GM18507 (cell line): ENCODE data around the gene INPP5E.

ENCODE experiments used
- DNase-seq: peaks from one replicate; pipeline ENCODE4 v3.0.0; 2011; ENCODE audit warnings: low read depth; ENCODE audit not compliant: insufficient read length; ENCODE audit errors: extremely low spot score
- FAIRE-seq: peaks from 2 replicates; lab custom pipeline; 2011; peaks lifted over from hg19 to GRCh38; lab: Jason Lieb, UNC

The INPP5E gene

DNA sequence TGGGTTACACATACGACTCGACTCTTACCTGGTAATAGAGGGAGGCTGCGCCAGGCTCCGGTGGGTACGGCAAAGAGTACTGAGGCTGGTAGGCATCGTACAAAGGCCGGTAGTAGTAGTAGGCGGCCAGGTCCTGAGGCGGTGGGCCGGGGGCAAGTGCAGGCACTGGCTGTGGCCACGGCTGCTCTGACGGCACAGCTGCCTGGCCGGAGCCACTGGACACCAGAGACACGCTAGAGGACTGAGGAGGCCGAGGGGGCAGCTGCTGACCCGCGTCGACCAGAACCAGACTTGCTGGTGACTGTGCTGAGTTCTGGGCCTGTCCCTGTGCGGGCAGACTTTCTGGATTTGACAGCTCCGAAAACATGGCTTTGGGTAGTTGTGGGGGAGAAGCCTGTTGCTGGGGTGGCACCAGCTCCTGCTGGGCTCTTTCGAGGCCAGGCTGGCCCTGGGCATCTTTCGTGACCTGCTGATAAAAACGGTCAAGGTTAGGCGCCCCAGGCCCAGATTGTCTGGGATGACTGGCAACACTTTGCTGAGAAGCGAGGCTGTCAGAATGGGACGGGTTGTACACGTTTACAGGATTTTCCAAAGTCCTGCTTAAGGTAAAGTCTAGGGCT is 34.5 kb upstream of the INPP5E start:
- DNase-seq (no peak), FAIRE-seq (no peak)

DNA sequence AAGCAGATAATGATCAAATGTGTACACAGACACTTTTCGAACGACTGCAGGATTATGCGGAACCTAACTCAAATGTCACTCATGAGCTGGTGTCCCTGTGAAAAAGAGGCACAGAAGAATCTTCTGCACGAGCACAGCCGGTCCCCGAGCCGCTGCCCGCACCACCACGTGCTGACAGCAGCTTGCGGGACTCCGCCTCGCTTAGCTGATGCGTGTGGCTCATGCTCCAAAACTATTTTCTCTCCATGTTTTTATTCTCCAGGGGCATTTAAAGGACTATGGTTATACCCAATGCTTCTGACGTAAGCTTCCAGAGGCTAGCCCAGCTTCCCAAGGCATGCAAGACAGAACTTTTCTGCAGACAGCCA is 33.7 kb upstream of the INPP5E start:
- DNase-seq (no peak), FAIRE-seq (no peak)

DNA sequence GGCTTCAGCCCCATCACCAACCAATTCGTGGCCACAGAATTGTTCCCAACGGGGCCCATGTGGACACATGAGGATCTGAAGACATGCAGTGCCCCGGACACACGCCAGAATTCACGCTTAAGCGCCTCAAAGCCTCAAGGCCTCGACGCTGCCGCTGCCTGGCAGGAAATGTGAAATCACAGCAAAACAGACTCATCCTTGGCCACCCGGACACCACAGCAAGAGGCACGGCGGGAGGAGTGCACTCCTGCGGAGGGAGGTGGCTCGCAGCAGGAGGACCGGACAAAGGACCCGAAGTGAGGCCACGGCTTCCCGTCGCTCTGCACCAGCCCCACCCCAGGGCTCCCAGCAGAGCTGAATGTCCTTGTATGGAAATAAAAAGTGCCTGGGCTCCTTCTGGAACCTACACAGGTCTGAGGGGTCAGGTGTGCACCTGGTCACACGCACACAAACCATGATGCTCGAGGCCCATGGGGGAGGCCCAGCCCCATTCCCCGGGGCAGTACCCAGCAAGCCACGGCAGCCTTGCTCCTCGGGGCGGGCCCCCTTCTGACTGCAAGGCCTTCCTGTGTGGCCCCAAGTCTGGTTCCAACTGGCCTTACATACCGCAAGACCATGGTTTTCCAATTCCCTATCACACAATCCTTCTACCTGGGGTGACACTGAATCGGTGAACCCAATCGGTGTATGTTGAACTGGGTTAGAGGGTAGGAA is 33.2 kb upstream of the INPP5E start:
- no peak for FAIRE-seq

DNA sequence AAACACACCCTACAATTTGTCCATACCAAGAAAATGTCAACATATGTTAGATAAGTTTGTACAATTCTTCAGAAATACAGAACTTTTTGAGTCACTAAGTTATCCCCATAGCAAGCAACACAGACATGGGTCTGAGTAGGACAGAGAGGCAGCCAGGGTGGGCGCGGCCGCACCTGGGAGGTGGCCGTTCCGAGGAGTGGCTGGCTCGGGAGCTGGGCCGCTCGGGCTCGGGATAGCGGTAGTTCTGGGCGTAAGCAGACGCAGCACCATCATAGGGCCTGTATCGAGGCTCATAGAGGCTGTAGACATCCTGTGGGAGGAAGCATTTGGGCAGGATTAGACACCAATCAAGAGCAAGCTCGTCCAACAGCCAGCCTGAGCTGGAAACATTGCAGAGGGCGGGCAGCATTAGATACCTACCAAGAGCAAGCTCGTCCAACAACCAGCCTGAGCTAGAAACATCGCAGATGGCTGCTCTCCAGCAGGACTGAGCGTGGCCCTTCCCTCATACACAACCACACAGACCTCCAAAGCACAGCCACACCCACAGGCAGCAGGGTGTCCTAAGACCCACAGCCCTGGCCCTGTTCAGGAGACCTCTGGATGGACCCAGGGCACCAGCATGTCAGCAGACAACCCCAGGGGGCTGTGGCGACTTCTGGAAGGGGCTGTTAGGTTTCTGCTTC is 32.3 kb upstream of the INPP5E start:
- FAIRE-seq, result no peak
- no peak for DNase-seq

More for the DNA sequence above, 33.2 kb upstream of the INPP5E start:
- DNase-seq, result no peak

DNA sequence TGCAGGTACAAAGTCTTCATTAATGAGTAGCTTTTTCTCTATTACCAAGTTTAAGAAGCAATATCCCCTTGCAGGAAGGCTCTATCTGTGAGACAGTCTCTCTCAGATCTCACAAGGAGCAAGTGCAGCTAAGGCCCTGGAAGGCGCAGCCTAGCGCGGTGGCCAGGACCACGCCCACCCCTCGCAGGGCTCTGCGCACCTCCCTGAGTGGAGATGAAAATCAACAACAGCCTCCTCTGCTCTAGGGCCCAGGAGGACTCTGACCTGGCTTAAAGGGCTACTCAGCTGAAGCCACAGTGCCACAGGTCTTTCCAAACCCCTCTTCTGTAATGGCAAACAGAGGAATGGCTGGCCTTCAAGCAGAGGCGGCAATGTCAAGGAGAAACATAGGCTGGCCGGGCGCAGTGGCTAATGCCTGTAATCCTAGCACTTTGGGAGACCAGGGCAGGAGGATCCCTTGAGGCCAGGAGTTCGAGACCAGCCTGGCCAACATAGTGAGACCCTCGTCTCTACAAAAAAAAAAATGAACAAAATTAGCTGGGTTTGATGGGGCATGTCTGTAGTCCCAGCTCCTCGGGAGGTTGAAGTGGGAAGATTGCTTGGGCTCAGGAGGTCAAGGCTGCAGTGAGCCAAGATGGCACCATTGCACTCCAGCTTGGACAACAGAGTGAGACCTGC is 31.3 kb upstream of the INPP5E start:
- DNase-seq (no peak), FAIRE-seq (no peak)

DNA sequence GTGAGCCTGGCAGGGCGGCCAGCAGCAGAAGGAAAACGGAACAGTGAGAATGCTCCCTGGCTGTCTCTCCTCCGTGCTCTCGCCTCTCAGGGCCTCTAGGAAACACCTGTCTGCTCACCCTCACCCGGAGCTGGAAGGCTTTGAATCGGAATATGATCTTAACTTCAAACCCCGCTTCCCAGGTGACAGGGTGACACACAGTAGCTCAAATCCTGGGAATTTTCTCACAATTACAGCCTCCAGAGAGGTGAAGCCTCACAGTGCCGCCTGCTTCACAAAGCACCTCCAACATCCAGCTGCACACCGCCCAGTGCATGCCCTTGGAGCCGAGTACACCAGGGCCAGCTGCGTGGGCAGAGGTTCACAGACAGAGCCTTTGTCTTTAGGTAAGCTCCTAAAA is 30.7 kb upstream of the INPP5E start:
- no peak for FAIRE-seq
- DNase-seq, result no peak

DNA sequence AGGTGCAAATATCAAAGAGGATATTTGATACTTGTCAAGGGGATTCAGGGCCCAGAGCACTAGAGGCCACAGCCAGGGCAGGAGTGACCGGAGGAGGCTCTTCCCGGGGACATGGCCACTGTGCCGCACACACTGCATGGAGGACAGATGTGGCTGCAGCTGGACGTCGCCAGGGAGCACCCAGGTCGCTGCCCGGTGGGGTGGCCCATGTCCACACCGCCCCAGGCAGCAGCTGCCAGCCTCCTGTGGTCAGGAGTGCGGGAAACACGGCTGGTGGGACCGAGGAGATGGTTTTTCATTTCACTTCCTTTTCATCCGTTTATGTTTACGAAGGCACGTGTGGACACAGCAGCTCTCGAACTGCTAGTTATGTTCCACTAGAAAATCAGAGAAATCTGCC is 28.1 kb upstream of the INPP5E start:
- FAIRE-seq (no peak), DNase-seq (no peak)

DNA sequence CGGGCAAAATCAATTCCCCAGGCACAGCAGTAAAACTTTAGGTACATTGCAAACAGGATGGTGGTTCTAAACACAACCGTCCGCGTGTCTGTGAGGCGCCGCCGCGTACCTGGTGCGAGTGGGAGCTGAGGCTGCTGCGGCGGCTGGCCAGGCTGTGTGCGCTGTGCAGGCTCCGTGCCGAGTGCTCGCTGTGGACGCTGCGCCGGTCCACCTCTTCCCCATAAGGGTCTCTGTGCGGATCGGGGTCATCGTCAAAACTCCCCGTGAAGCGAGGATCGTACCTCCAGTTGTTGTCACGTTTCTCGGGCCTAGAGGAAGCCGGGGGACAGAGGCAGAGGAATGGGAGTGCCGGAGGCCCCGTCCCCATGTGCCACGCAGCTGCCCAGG is 26.5 kb upstream of the INPP5E start:
- DNase-seq (no peak), FAIRE-seq (no peak)

DNA sequence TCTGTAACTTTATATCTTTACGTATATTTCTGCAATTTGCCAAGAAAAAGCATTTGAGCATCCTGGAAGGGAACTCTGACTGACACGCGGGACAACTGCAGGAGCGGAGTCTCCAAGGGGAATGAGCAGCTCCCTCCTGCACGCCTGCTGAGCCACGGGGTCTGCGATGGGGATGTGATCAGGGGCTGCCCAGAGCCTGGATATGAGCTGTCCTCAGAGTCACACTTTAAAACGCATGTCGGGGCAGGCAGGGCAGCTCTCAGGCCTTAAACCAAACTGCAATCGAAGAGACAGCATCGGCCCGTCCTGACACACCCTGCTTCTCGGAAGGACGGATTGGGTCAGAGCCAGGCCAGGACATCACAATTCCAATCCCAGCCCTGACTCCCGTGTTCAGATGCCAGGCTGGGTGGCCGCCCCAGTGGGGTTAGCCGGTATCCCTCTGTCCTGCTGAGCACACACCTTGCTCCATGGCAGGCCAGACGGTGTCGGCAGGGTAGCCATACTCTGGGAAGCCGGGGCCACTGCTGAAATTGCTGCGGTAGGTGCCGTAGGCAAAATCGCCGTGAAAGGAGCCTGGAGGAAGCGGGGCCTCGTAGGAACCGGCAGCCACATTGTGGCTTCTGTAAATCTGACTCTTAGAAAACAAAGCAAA is 26.0 kb upstream of the INPP5E start:
- no peak for FAIRE-seq
- DNase-seq, result no peak

DNA sequence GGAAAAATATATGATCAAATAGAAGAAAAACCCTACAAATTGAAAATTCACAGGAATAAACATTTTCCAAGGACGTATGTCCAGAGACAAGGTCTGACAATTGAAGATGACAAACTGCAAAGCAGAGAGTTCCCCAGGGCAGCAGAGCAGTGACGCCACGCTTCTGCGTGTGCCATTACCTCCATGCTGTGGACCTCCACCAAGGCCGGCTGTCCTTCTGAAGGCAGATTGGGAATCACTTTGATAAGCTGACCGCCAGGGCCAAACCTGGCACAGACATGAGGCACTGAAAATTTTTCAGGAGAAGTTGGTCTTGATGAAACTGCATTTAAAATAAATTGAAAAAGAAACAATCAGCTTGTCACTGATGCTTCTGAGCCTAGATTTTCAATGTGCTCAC is 24.6 kb upstream of the INPP5E start:
- no peak for FAIRE-seq
- DNase-seq, result no peak

DNA sequence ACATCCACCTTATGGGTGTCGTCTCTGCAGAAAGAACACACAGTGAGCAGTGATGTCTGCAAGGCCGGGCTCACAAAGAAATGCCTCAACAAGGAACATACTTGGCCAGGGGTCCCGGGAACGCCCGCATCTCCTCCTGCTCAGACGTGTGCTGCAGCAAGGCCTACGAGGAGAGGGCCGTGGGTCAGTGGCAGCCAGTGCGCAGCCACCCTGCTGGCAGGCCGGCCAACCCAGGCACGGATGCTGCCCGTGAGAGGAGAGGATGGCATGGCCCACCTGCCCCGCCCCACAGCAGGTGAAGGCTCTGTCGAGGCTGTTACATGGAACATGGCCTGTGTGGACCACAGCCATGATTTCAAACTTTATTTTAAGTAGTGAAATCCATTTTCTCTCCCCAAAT is 23.9 kb upstream of the INPP5E start:
- no peak for DNase-seq
- FAIRE-seq, result no peak

DNA sequence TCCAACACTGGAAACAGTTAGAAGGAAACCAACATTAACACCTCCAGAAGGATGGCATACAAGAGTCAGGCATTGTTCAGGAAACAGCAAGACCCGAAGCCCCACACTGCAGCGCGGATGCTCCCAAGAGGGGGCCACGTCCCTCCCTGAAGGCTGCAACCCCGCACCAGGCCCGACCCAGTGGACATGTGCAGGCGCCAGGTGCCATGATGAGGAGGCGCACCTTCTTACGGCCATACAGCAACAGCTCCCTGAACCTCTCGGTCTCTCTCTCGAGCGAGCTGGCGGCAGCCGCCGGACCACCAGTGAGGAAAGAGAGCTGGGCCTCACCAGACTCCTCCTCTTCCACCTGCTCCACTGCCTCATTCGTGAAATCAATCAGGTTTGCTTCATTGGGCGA is 23.0 kb upstream of the INPP5E start:
- DNase-seq (no peak), FAIRE-seq (no peak)

DNA sequence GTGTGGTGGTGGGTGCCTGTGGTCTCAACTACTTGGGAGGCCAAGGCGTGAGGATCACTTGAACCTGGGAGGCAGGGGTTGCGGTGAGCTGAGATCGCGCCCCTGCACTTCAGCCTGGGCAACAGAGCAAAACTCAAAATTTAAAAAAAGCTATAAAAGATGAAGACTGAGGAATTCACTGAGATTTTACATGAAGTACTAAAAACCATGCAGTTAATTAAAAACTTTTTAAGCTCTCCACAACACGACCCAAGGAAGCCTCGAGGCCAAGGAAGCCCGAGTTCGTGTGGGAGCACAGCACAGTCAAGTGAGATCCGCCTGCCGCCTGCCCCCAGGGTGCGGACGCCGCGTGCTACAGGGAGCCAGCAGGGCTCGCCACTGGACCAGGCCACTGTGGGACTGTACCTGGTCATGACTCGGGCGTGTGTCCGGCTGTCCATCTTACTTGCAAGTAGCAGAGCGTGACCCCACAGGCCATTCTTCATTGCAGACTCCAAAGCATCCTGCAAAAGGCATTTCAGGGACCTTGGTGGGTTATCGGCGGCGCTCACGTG is 21.2 kb upstream of the INPP5E start:
- no peak for FAIRE-seq
- DNase-seq, result no peak

DNA sequence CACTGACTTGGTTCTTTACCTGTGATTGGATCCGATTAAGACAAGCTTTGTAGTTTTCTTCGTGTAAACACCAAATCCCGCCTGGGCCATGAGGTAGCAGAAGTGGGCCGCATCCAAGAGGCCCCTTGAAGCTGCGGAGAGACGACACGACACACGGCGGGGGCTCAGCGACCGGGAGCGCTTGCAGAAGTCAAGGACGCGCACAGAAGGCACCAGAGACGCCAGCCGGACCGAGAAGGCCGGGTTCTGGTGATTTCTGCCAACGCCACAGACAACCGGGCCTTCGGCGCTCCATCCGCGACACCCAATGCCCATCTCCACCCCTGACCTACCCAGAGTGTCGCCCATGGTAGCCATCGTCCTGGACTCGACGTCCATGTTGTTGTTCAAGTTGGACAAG is 19.8 kb upstream of the INPP5E start:
- DNase-seq (no peak), FAIRE-seq (no peak)

DNA sequence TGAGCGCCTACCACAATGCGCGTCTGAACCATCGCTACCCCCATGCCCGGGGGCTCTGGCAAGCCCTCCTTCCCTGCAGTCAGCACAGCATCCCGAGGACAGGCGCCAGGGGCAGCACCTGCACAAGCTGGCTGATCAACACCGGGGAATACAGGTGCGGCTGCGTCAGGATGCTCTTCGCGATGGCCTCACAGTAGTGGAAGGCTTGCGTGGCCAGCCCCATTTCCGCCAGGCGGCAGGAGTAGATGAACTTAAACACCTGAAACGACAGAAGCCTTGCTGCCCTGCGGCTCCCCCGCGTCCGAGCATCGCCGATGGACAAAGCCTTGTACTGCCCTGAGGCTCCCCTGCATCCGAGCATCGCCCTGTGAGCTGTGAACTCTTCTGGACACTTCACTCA is 17.7 kb upstream of the INPP5E start:
- no peak for DNase-seq
- no peak for FAIRE-seq

DNA sequence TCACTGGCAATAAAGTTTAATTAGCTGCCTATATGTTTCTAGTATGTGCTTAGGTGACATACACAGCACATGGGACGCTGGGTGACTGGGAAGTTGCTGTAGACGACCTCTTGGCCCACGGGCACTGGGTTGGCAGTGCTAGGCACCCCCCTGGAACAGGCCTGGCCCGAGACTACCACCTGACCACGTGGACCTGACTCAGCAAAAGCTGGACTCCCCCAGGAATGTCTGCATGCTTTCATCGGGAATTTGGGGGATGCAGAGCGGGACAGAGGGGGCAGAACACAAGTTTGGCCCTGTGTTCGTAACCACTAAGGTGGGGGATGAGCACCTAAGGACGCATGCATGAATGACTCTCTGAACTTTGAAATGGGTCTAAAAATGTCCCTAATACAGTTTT is 16.6 kb upstream of the INPP5E start:
- no peak for FAIRE-seq
- DNase-seq, result no peak

DNA sequence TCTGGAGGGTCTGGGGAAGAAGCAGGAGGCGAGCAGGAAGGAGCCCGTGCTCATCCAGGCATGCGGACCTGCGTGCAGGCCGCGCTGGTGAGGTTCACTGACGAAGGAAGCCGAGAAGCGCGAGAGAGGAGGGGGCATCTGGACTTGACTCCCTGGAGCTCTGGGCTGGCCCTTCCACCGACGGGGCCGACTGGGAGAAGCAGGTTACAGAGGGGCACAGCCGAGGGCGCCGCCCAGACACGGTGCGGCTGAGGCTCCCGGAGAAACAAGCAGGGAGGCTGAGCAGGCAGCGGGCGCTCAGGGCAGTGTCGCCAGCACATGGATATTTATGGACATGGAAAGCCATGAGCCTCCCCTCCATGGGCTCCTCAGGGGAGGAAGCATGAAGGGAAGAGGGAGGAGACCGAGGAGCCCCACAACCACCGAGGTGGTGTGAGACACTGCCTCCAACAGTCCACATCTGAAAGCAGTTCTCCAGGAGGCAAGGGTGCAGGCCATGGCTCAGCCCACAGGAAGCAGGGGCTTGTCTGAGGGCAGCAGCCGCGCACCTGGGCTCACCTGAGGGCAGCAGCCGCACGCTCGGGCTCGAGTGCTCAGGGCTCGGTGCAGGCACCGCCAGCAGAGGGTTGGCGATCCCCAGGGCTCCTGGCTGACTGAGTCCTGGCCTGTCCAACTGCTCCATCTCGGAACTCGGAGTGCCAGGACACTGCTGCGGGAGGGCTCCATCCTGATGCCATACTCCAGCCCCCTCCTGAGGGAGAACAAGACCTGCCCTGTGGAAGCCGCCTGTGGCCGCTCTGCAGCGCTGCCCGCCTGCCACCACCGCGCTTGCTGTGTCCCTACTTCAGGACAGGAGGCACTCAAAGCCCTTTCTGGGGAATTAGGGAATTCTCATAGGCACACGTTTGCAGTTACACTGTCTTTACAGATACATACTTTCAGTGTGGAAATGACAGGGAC is 15.7 kb upstream of the INPP5E start:
- no peak for DNase-seq
- no peak for FAIRE-seq

DNA sequence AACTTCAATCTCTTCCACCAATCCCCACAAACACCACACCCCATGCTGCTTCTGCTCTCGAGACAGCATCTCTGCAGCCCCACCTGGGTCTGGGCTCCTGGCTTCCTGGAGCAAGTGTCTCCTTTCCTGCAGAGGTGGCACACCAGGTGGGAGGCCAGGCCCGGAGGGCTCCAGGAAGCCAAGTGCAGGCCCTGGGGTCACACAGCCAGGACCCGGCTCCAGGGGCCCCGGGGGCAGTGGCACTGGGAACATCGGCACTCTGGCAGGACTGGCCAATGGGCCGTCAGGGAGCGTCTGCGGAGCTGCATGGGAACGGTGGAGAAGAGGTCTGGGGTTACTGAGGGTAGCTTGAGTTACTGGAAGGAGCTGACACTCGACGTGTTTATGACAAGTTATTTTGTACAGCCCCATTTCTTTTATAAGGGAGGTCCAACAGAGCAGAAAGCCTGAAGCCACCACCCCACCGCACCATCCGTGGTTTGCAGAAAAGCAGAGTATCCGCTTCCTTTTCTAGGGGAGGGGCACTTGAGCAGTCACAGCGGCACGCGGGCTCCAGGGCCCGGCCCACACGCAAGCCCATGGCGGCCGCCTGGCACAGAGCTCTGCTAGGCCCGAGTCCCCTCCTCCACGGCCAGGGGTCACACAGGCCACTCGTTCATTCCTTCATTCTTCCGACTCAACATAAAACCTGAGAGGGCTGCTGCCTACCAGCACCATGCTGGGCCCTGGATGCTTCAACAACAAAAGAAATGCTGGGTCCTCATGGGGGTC is 14.6 kb upstream of the INPP5E start:
- DNase-seq (no peak), FAIRE-seq (no peak)
